Non-pigmented ciliary epithelial cell (primary cell): ENCODE measurements around the gene TMPRSS9.

Experiments
- DNase-seq: peaks from one replicate; pipeline ENCODE4 v3.0.0-alpha.2; 2010; ENCODE audit warnings: low read depth

Gene TMPRSS9

DNA sequence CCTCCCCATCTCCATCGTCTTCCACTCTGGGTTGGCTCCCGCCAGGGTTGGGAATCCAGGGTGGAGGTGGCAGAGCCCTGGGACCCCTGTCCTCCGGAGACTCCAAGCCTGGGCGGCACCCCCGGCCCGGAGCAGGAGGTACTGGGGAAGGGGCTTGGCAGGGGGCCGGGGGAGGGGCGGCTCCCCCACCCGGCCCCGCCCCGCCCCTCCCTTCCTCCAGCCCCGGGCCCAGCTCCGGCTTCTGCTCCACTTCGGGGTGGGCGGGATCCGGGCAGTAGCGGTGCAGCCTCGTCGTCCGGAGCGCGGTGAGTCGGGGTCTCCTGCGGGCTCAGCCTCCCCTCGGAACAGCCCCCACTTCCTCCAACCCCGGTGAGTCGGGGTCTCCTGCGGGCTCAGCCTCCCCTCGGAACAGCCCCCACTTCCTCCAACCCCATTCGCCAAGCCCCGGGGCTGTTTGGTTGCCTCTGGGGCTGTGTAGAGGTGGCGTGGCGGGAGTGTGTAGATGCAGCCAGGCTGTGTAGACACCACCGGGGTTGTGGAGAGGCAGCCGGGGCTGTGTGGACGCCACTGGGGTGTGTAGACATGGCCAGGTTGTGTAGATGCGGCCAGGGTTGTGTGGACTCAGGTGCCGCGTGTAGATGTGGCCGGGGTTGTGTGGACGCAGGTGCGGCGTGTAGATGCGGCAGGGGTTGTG, at the start of gene TMPRSS9:
TSS of gene TMPRSS9 (plus strand) at position 274 of the 694 bp plus-strand sequence. CDS start 29,521 bp downstream, outside the sequence.
- DNase-seq: no peak

DNA sequence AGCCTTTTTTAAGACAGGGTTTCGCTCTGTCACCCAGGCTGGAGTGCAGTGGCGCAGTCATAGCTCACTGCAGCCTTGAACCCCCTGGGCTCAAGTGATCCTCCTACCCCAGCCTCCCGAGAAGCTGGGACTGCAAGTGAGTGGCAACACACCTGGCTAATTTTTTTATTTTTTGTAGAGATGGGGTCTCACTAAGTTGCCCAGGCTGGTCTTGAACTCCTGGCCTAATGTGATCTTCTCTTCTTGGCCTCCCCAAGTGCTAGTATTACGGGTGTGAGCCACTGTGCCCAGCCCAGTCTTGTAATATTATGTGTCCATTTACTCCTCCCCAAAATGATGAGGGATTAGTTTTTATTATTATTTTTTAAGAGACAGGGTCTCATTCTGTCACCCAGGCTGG, 49.0 kb upstream of the TMPRSS9 start:
- DNase-seq: no peak

DNA sequence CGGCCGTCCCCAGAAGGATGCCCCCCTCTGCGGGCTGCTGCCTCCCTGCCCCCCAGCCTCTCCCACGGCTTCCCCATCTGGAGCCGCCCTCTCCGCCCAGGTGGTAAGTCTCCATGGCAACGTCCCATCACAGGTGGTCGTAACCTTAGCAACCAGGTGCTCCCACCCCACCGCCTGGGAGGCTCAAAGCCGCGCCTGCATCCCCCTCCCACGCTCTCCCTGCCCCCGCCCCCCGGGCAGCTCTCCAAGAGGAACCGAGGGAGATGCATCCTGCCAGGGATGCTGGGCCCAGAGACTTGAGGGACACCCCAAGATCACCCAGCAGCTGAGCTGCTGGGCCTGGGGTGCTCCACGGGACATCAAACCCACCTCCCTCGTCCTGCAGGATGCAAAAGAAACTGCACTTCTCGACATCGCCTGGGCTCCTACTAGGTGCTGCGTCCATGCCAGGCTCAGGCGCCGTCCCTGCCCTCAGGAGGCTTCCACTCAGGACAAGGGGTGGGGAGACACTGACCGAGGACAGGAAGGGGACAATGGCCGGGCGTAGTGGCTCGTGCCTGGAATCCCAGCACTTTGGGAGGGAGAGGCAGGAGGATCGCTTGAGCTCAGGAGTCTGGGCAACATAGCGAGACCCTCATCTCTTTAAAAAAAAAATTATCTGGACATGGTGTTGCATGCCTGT, 47.1 kb upstream of the TMPRSS9 start:
- DNase-seq: no peak

DNA sequence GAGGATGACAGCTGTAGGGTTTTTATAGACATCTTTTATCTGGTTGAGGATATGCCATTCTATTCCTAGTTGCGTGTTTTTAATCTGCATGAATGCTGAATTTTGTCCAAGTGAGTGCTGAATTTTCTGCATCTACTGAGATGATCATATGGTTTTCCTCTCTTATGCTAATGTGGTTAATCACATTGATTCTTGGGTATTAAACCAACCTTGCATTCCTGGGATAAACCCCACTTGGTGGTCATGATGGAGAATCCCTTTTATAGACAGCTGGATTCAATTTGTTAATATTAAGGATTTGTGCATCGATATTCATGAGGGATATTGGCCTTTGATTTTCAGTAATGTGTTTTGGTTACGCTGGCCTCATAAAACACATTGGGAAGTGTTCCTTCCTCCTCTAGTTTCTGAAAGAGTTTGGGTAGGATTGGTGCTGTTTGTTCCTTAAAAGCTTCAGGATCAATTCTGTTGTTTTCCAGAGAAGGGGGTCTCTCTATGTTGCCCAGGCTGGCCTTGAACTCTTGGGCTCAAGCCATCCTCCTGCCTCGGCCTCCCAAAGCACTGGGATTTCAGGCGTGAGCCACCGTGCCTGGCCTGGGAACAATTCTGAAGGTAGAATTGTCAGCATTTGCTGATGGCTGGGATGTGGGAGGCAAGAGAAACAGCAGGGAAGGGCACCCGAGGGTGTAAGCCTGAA, 44.8 kb upstream of the TMPRSS9 start:
- no peak for DNase-seq

DNA sequence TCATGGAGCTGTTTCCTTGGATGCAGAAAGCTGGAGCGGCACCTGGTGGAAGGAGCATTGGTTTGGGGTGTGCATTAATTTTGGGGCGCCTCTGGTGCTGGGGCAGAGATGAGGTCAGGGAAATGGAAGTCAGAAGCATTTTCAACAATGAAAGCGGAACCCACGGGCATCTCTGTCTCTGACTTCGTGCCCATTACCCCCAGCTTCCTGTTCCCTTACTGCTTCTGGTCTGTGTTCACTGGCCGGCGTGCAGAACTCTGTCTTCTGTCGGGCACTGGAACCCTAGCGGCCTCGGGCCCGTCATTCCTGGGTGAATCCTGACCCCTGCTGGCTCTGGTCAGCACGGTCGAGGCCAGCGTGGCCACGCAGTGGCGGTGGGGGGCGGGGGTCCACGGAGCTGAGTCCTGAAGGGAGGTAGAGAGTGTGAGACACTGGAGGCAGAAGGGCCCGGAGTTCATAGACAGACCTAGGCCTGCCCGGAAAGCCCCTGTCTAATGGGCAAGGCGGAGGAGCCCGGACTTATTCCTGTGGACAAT, 44.2 kb upstream of the TMPRSS9 start:
- DNase-seq: no peak

DNA sequence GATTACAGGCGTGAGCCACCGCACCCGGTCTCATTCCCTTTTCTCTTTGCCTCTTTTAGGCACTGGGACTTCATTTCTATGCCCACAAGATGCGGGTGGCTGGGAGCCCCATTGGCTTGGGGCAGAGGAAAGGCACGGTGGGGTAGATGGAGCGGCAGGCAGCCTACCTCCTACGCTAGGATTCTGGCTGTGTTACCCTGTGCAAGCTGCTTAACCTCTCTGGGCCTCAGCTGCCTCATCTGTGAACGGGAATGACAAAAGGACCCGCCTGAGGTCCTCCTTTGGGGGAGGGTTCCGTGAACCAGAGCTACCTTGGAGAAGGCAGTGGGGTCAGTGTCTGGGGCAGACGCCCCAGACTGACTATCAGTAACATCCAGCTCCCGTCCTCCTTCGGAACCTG, 42.8 kb upstream of the TMPRSS9 start:
- no peak for DNase-seq

DNA sequence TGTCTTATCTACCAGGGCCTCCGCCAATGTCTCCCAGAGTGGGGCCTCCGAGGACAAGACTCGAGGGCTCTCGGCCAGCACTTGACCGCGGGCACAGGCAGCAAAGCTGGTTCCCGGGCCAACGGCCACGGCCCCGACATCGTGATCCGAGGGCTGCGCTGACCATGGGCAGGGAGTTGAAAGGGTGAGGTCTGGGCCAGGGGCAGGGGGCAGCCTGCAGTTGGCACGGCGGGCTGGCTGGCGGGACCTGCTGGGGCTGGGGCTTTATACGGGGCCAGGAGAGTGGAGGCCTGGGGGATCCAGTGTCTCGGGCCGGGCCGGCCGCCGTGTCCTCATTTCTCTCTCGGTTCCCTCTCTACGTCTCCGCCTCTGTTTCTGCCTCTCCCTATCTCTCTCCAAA, 42.3 kb upstream of the TMPRSS9 start:
- DNase-seq: no peak

DNA sequence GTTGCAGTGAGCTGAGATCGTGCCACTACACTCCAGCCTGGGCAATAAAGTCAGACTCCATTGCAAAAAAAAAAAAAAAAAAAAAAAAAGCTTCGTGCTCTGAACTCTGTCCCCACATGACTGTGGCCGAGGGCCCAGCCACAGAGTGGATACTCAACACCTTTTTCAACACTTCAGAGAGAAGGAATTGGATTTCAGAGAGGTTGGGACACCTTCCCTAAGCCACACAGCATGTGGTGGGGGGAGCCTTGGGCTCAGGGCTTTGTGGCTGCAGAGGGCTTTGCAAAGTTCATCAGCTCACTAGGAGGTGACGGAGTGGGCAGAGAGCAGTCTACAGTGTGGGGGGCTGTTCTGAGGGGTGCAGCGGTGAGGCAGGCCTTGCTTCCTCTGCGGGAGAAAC, 41.1 kb upstream of the TMPRSS9 start:
- DNase-seq: no peak

DNA sequence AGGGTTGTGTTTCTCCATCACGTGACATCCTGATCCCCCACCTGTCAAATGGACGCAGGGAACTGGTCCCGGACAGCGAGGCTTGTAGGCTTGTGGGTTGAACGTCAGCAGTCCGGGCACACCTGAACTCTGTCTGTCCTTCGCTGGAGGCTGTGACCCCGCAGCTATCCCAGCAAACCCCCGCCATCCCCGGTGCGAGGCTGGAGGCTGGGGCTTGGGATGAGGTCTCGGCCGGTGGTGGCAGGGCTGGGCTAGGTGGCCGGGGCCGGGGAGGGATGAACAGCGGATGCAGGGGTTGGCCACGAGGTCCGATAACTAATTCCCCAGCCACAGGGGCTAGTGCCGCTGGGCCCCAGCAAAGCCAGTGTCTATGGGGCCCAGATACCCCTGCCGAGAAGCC, 40.5 kb upstream of the TMPRSS9 start:
- no peak for DNase-seq

DNA sequence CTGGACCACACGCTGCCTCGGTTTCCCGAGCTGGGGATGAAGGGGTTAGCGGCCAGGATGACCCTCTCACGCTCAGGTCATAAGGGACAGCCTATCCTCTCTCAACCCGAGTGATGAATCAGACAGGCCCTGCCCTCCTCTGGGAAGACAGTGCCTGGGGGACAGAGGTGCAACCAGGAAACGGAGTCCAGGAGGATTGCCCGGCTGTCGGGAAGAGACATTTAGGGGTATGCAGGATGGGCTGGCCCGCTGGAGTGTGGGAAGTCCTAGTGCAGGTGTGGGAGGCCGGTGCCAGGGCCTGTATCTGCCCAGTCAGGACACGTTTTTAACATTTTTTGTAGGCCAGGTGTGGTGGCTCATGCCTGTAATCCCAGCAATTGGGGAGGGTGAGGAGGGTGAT, 40.0 kb upstream of the TMPRSS9 start:
- no peak for DNase-seq

DNA sequence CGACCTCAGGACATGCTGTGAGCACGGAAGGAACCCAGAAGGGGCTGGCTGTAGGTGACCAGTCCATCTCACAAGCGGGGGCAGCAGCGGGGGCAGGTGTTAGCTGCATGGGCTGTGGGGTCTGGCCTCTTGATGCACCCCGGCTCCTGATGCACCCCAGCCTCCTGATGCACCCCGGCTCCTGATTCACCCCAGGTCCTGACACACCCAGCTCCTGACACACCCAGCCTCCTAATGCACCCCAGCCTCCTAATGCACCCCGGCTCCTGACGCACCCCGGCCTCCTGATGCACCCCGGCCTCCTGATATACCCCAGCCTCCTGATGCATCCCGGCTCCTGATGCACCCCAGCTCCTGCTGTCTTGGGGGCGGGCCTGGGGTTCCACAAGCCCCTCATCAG, 39.1 kb upstream of the TMPRSS9 start:
- DNase-seq: no peak

DNA sequence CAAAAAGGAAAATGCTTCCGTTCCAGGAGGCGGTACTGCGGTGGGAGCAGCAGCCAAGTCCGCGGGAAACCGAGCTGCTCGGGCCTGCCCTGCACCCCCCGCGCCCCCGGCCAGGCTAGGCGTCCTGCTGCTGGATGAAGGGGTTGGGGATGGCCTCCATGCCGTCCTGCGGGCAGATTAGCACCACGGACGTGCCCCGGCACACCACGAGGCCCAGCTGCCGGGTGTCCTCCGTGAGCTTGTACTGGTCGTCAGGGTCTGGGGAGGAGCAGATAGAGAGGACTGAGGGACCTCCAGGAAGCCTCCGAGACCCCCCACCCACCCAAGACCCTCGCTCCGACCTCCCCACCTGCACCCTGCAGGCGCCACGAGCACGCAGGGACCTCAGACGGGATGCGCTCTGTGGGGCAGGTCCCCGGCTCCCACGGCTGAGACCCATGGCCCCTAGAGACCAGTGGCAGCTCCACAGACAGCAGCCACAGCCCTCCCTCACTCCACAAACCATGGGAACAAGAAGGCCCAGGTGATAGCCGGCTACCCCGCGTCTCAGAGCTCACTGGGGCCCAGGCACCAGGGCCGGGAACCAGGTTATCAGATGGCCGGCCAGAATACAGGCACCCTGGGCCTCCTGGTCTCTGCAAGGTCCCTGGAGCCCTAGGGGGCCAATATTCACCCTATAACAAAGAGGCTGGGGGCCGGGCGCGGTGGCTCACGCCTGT, 38.3 kb upstream of the TMPRSS9 start:
- DNase-seq: no peak

DNA sequence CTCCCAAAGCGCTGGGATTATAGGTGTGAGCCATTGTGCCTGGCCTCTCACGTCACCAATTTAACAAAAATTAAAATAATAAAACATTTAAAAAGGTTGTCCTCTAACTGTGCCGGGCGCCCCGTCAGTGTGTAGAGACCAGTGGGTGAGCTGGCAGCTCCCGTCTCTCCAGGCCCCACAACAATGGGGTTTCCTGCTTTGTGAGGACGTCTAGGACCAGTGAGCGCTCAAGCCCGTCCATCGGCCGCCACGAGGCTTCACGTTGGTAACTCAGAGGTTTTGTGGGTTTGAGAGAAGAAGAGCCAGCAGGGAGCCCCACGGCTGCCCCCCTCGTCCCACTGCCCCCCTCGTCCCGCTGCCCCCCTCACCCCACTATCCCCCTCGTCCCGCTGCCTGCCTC, 36.4 kb upstream of the TMPRSS9 start:
- no peak for DNase-seq

DNA sequence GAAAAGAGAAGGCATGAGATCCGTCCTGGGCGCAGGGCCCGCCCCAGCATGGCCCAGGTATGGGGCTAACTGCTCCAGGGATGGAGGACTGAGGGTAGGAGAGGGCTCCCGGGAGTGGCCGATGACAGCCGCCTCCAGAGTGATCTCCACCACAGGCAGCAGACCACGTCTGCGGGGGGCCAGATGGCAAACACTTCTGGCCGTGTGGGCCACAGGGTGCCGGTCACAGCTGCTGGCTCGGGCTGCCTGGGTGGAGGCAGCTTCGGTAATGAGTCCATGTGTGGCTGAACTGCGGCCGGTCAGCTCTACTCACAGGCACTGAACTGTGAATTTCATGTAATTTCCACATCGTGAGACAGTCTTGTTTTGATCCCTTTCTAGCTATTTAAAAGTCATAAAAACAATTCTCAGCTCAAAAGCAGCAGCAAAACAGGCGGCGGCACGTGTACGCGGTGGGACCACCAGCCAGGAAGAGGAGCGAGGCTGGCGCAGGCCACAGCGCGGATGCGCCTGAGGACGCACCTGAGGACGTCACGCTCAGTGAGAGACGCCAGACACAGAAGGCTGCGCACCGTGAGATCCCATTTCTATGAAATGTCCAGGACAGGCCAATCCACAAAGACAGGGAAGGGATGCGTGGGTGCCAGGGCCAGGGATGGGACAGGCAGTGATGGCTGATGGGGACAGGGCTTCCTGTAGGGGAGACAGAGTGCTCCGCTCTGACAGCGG, 35.7 kb upstream of the TMPRSS9 start:
- DNase-seq: no peak

DNA sequence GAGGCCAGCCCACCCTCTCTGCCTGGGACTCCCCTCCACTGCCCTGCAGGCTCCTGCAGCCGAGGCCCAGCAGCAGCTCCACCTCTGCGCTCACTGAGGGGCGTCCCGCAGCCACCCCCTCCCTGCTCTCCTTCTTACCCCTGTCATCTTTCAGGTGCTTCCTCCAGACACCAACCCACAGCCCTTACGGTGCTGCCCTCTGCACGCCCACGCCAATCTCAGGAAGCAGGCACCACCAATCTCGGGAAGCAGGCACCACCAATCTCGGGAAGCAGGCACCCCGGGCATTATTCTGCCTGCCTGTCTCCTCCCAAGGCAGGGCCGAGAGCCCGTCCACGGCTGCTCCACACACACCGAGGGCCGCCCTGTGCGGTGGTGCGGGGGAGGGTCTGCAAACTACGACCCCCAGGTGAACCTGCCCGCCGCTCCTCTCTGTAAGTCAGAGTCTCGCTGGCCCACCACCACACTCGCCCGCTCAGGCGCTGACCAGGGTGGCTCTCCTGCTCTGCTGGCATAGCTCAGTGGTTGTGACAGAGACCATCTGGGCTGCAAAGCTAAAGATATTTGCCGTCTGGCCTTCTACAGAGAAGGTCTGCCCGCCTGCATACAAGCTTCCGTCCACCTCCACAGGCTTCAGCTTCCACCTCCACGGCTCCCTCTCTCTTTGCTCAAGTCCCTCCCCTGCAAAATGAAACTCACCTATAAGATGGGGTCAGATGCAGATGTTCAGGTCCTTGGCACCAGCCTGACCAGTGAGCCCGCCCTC, 34.6 kb upstream of the TMPRSS9 start:
- DNase-seq: no peak

DNA sequence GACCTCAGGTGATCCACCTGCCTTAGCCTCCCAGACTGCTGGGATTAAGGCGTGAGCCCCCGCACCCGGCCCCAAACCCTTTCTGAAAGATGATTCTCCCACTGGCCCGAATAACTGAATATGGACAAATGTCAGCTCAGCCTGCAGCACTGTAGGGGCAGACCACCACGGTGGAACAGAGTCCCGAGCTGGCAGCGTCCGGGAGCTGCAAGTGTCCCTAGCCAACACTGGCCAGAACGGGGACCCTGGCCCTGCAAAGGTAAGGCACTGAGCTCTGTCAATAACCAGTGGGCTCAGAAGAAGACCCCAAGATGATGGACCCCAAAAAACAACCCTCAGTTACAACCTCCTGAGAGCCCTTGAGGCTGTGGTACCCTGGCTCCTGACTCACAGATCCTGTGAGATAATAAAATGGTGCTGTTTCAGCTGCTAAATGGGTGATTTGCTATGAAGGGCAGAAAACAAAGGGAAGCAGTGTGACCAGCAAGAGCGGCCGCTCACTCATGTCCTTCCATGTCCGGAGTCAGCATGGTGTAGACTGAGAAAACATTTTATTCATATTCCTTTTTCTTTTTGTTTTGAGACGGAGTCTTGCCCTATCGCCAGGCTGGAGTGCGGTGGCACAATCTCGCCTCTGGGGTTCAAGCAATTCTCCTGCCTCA, 33.2 kb upstream of the TMPRSS9 start:
- no peak for DNase-seq

DNA sequence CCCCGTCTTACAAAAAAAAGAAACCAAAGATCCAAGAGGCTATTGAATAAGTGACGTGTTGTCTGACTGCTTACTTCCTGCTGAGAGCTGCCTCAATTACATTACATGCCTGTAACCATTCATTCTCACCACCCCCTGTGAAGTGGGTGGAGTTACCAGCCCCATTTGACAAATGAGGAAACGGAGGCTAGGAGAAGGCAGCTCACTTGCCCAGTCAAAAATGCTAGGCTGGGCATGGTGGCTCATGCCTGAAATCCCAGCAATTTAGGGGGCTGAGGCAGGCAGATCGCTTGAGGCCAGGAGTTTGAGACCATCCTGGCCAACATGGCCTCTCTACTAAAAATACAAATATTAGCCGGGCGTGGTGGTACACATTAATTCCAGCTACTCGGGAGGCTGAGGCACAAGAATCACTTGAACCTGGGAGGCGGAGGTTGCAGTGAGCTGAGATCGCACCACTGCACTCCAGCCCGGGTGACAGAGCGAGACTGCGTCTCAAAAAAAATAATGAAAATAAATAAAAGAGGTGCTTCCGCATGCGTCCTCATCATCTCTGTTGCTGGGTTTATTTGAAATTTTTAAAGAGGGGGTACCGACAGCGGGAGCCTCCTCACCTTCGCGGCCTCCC, 32.2 kb upstream of the TMPRSS9 start:
- DNase-seq: peak; percentile 79

DNA sequence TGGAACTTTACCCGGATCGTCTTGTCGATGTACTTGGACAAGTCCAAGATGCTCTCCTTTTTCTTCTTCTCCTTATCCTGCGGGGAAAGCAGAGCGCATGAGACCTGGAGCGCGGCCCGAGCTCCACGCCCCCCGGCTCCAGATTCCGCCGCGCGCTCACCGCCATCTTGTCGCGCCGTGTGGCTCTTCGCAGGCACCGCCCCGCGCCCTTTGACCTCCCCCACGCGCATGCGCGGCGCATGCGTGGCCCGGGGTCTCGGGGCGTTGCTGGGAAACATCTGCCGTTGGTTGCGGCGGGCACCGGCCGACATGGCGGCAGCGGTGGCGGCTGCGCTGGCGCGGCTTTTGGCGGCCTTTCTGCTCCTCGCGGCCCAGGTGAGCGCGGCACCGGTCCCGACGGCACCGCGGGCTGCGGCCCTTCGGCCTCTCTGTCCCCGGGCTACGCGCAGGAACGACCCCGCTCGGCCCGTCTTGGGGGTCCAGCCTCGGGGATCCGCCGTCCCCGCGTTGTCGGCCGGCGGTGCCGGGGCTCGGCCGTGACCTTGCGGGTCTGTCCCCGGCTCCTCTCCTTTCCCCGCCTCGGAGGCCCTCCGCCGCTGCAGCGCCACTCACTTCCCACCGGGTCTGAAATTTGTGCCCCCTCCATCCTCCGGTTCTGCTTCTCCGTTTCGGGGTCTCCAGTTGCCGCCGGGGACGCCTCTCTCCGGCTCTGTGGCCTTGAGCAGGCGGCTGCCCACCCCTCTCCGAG, 31.5 kb upstream of the TMPRSS9 start, which contains the start of the genes LSM7 and SPPL2B:
TSS of gene LSM7 (minus strand) at position 186 of the 748 bp plus-strand sequence. CDS start at position 166, 20 bp downstream.
TSS of gene SPPL2B (plus strand) at position 284 of the 748 bp plus-strand sequence. CDS start at position 310, 26 bp downstream.
- DNase-seq: peak; percentile 32

DNA sequence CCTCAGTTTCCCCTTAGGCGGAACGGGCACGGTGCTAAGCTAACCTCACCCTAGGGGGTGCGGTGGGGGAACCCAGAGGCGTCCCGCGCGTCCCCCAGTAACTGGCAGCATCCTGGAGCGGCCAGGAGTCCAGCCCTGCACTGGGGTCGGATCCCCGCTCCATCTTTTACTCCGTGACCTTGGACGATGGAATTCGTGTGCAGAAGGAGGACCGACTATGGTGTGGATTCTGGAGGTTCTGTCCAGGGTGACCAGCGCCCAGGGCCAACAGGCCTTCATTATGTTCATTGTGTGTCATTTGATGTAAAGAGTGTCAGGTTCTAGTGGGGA, 31.0 kb upstream of the TMPRSS9 start:
- DNase-seq: no peak
